Ishikawa (cell line): Measurements from ENCODE around the gene ASTN2.

Experiments used
- CEBPB ChIP-seq: IDR thresholded peaks from 2 replicates; pipeline ENCODE4 v1.6.1; 2012
- CREB1 ChIP-seq: IDR thresholded peaks from 2 replicates; pipeline ENCODE4 v1.6.1; 2012; ENCODE audit warnings: low read depth
- EGR1 ChIP-seq: IDR thresholded peaks from 2 replicates; pipeline ENCODE4 v1.6.1; 2012
- EP300 ChIP-seq: IDR thresholded peaks from 2 replicates; pipeline ENCODE4 v1.6.1; 2012; ENCODE audit warnings: borderline replicate concordance
- FOXM1 ChIP-seq: IDR thresholded peaks from 2 replicates; pipeline ENCODE4 v1.6.1; 2012; ENCODE audit warnings: low read depth, borderline replicate concordance
- MAX ChIP-seq: IDR thresholded peaks from 2 replicates; pipeline ENCODE4 v1.6.1; 2012
- NFIC ChIP-seq: IDR thresholded peaks from 2 replicates; pipeline ENCODE4 v1.6.1; 2012
- RAD21 ChIP-seq: IDR thresholded peaks from 2 replicates; pipeline ENCODE4 v1.6.1; 2012; ENCODE audit warnings: low read depth
- REST ChIP-seq: IDR thresholded peaks from 2 replicates; pipeline ENCODE4 v1.6.1; 2012; ENCODE audit warnings: low read depth, mild to moderate bottlenecking
- TAF1 ChIP-seq: IDR thresholded peaks from 2 replicates; pipeline ENCODE4 v1.6.1; 2012; ENCODE audit warnings: low read depth, mild to moderate bottlenecking
- TCF12 ChIP-seq: IDR thresholded peaks from 2 replicates; pipeline ENCODE4 v1.6.1; 2012; ENCODE audit warnings: low read depth
- TEAD4 ChIP-seq: IDR thresholded peaks from 2 replicates; pipeline ENCODE4 v1.6.1; 2012
- USF1 ChIP-seq: IDR thresholded peaks from 2 replicates; pipeline ENCODE4 v1.6.1; 2012
- YY1 ChIP-seq: IDR thresholded peaks from 2 replicates; pipeline ENCODE4 v1.6.1; 2012; ENCODE audit warnings: low read depth
- ZBTB7A ChIP-seq: IDR thresholded peaks from 2 replicates; pipeline ENCODE4 v1.6.1; 2012; ENCODE audit warnings: low read depth

ASTN2 gene

GRCh38 chr9:116419181-116419580, 995.7 kb downstream of the ASTN2 start:
- no peak for TF ChIP-seq RAD21
- TF ChIP-seq CEBPB: no peak
- no peak for TF ChIP-seq TEAD4
- no peak for TF ChIP-seq FOXM1
- TF ChIP-seq YY1: no peak
- no peak for TF ChIP-seq ZBTB7A
- no peak for TF ChIP-seq NFIC
- no peak for TF ChIP-seq EGR1
- TF ChIP-seq USF1: no peak
- TF ChIP-seq TAF1: no peak
- TF ChIP-seq CREB1: no peak
- no peak for TF ChIP-seq MAX
- no peak for TF ChIP-seq EP300
- TF ChIP-seq TCF12: no peak
- TF ChIP-seq REST: no peak

- no peak for TF ChIP-seq NFIC
- no peak for TF ChIP-seq USF1
- TF ChIP-seq CREB1: no peak
Measured at GRCh38 chr9:116417464-116417863, 997.4 kb downstream of the ASTN2 start.

- TF ChIP-seq USF1 (no peak), ZBTB7A (no peak), MAX (no peak), RAD21 (no peak), TEAD4 (no peak), CREB1 (no peak), CEBPB (no peak), EGR1 (no peak), YY1 (no peak), TCF12 (no peak), EP300 (no peak), REST (no peak), FOXM1 (no peak), TAF1 (no peak), NFIC (no peak)
Measured at GRCh38 chr9:116416421-116416820, 998.4 kb downstream of the ASTN2 start.

GRCh38 chr9:116414374-116414773, 1000.5 kb downstream of the ASTN2 start:
- TF ChIP-seq NFIC (no peak), TAF1 (no peak), EP300 (no peak), FOXM1 (no peak), TCF12 (no peak), ZBTB7A (no peak), YY1 (no peak), CEBPB (no peak), EGR1 (no peak), MAX (no peak), USF1 (no peak), TEAD4 (no peak)

GRCh38 chr9:116411506-116411905, 1003.4 kb downstream of the ASTN2 start:
- TF ChIP-seq NFIC (no peak), TEAD4 (no peak), USF1 (no peak), CEBPB (no peak), RAD21 (no peak), TAF1 (no peak), TCF12 (no peak), EGR1 (no peak), YY1 (no peak)
